B cell (primary cell): ENCODE measurements around the gene IQCF6.

ENCODE experiments used
- EZH2 ChIP-seq: IDR thresholded peaks from 2 replicates; pipeline ENCODE4 v1.6.1; 2012; ENCODE audit warnings: borderline replicate concordance, low read depth, mild to moderate bottlenecking, moderate library complexity, low read length; ENCODE audit not compliant: insufficient read depth, poor library complexity, severe bottlenecking
- TF ChIP-seq, protein P1 (sequence below): fragments of 200-600 bp; IDR thresholded peaks from one replicate; pipeline ENCODE4 v1.8.0; 2022; ENCODE audit warnings: antibody characterized with exemption, mild to moderate bottlenecking

DNA sequence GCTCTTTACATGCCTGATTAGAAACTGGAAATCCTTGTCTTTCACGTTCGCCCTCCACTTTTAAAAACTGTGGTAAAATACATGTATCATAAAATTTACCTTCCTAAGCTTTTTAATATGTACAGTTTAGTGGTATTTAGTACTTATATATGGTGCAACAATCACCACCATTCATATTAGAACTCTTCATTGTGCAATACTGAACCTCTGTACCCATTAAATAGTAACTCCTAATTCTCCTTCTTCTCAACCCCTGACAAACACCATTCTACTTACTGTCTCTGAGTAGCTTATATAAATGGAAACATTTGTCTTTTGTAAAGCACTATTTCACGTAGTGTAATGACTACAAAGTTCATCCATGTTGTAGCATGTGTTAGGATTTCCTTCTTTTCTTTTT, 44.0 kb downstream of the IQCF6 start:
- TF ChIP-seq, protein P1, sequence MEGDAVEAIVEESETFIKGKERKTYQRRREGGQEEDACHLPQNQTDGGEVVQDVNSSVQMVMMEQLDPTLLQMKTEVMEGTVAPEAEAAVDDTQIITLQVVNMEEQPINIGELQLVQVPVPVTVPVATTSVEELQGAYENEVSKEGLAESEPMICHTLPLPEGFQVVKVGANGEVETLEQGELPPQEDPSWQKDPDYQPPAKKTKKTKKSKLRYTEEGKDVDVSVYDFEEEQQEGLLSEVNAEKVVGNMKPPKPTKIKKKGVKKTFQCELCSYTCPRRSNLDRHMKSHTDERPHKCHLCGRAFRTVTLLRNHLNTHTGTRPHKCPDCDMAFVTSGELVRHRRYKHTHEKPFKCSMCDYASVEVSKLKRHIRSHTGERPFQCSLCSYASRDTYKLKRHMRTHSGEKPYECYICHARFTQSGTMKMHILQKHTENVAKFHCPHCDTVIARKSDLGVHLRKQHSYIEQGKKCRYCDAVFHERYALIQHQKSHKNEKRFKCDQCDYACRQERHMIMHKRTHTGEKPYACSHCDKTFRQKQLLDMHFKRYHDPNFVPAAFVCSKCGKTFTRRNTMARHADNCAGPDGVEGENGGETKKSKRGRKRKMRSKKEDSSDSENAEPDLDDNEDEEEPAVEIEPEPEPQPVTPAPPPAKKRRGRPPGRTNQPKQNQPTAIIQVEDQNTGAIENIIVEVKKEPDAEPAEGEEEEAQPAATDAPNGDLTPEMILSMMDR, result no peak
- TF ChIP-seq EZH2, result no peak
